H9 (cell line): ENCODE data around the gene OR52W1. TPM values are rescaled to one million over a fixed set of nuclear protein-coding genes. Genes with fewer than 3 reads are reported as not detected.
"Not testable (repeated sequence)": the region's sequence is repeated elsewhere in the genome, so short reads cannot be mapped to it uniquely, and the experiment has no call there.

Experiments
- DNase-seq: peaks from one replicate; pipeline ENCODE4 v3.0.0-alpha.2; 2017
- H2AFZ ChIP-seq: one replicate; pipeline ENCODE4 v1.6.1; 2013; ENCODE audit warnings: mild to moderate bottlenecking, low read length, control low read depth, moderate library complexity
- H2AK5ac ChIP-seq: 2 replicates; pipeline ENCODE4 v1.6.1; 2013; ENCODE audit warnings: low read length, control low read depth, mixed read lengths; ENCODE audit not compliant: insufficient read length
- H2BK120ac ChIP-seq: one replicate; pipeline ENCODE4 v1.6.1; 2013; ENCODE audit warnings: low read depth, mild to moderate bottlenecking, low read length, control low read depth, inconsistent platforms; ENCODE audit not compliant: poor library complexity, severe bottlenecking
- H2BK12ac ChIP-seq: 2 replicates; pipeline ENCODE4 v1.6.1; 2013; ENCODE audit warnings: low read length, control low read depth, mixed read lengths, low read depth; ENCODE audit not compliant: insufficient read length
- H2BK15ac ChIP-seq: 2 replicates; pipeline ENCODE4 v1.6.1; 2013; ENCODE audit warnings: low read depth, low read length, control low read depth
- H2BK20ac ChIP-seq: one replicate; pipeline ENCODE4 v1.6.1; 2013; ENCODE audit warnings: low read depth, mild to moderate bottlenecking, low read length, control low read depth, inconsistent platforms; ENCODE audit not compliant: poor library complexity, severe bottlenecking
- H2BK5ac ChIP-seq: 2 replicates; pipeline ENCODE4 v1.6.1; 2013; ENCODE audit warnings: low read length, control low read depth, mixed read lengths; ENCODE audit not compliant: insufficient read length
- H3K14ac ChIP-seq: 2 replicates; pipeline ENCODE4 v1.6.1; 2013; ENCODE audit warnings: low read length, control low read depth; ENCODE audit not compliant: insufficient read depth
- H3K18ac ChIP-seq: 2 replicates; pipeline ENCODE4 v1.6.1; 2013; ENCODE audit warnings: low read depth, mild to moderate bottlenecking, mixed read lengths, low read length, control low read depth; ENCODE audit not compliant: insufficient read length
- H3K23ac ChIP-seq: 2 replicates; pipeline ENCODE4 v1.6.1; 2013; ENCODE audit warnings: low read length, control low read depth, mixed read lengths, low read depth; ENCODE audit not compliant: insufficient read length
- H3K23me2 ChIP-seq: 2 replicates; pipeline ENCODE4 v1.6.1; 2013; ENCODE audit warnings: low read depth, mild to moderate bottlenecking, mixed read lengths, low read length, control low read depth; ENCODE audit not compliant: insufficient read length, poor library complexity, severe bottlenecking
- H3K27ac ChIP-seq: 2 replicates; pipeline ENCODE4 v1.5.1; 2013; ENCODE audit warnings: low read length, control low read depth, mixed read lengths, low read depth; ENCODE audit not compliant: insufficient read length
- H3K27me3 ChIP-seq: 2 replicates; pipeline ENCODE4 v1.6.1; 2013; ENCODE audit warnings: low read length, control low read depth, inconsistent platforms; ENCODE audit not compliant: insufficient read depth
- H3K4ac ChIP-seq: 2 replicates; pipeline ENCODE4 v1.6.1; 2013; ENCODE audit warnings: low read depth, mild to moderate bottlenecking, control low read depth, inconsistent platforms, low read length, moderate library complexity
- H3K4me1 ChIP-seq: 2 replicates; pipeline ENCODE4 v1.6.1; 2013; ENCODE audit warnings: low read length, control low read depth, inconsistent platforms; ENCODE audit not compliant: insufficient read depth
- H3K4me2 ChIP-seq: 2 replicates; pipeline ENCODE4 v1.6.1; 2013; ENCODE audit warnings: low read length, control low read depth, mixed read lengths; ENCODE audit not compliant: insufficient read length, insufficient read depth
- H3K56ac ChIP-seq: 2 replicates; pipeline ENCODE4 v1.6.1; 2013; ENCODE audit warnings: low read depth, mild to moderate bottlenecking, mixed read lengths, low read length, control low read depth; ENCODE audit not compliant: insufficient read length
- H3K79me1 ChIP-seq: 2 replicates; pipeline ENCODE4 v1.6.1; 2013; ENCODE audit warnings: low read depth, mild to moderate bottlenecking, moderate library complexity, low read length, control low read depth, inconsistent platforms; ENCODE audit not compliant: insufficient read depth, poor library complexity, severe bottlenecking
- H3K79me2 ChIP-seq: 2 replicates; pipeline ENCODE4 v1.6.1; 2013; ENCODE audit warnings: low read length, control low read depth, inconsistent platforms; ENCODE audit not compliant: insufficient read depth
- H3K9ac ChIP-seq: 2 replicates; pipeline ENCODE4 v1.6.1; 2013; ENCODE audit warnings: low read length, control low read depth, mixed read lengths; ENCODE audit not compliant: insufficient read length; ENCODE audit errors: extremely low read depth
- H3K9me3 ChIP-seq: one replicate; pipeline ENCODE4 v1.6.1; 2013; ENCODE audit warnings: low read depth, low read length, inconsistent platforms; ENCODE audit not compliant: control insufficient read depth
- H3T11ph ChIP-seq: one replicate; pipeline ENCODE4 v1.6.1; 2013; ENCODE audit warnings: mild to moderate bottlenecking, low read length, control low read depth, inconsistent platforms
- H4K20me1 ChIP-seq: one replicate; pipeline ENCODE4 v1.6.1; 2013; ENCODE audit not compliant: control insufficient read depth, insufficient read length, insufficient read depth
- H4K5ac ChIP-seq: 2 replicates; pipeline ENCODE4 v1.6.1; 2013; ENCODE audit warnings: low read depth, mild to moderate bottlenecking, mixed read lengths, low read length, control low read depth; ENCODE audit not compliant: insufficient read length
- H4K8ac ChIP-seq: replicated peaks from 2 replicates; pipeline ENCODE4 v1.6.1; 2013; ENCODE audit warnings: low read length, control low read depth, mixed read lengths, low read depth; ENCODE audit not compliant: insufficient read length
- H4K91ac ChIP-seq: 2 replicates; pipeline ENCODE4 v1.6.1; 2013; ENCODE audit warnings: low read depth, mild to moderate bottlenecking, moderate library complexity, mixed read lengths, low read length, control low read depth; ENCODE audit not compliant: insufficient read length
- H3K27ac Mint-ChIP-seq, 3 experiments: 2 replicates in 2 of 3; 3 replicates in 1 of 3; pipeline ENCODE4 v1.8.0; 2020 to 2021; ENCODE audit warnings: mixed read lengths in 3 of 3, mild to moderate bottlenecking in 1 of 3, moderate library complexity in 1 of 3
- H3K27me3 Mint-ChIP-seq: 2 replicates; pipeline ENCODE4 v1.8.0; 2021; ENCODE audit warnings: low read depth, mild to moderate bottlenecking, moderate library complexity, mixed read lengths
- H3K36me3 Mint-ChIP-seq, 3 experiments: 2 replicates in 2 of 3; 3 replicates in 1 of 3; pipeline ENCODE4 v1.8.0; 2020 to 2021; ENCODE audit warnings: low read depth in 3 of 3, mixed read lengths in 3 of 3; ENCODE audit not compliant: insufficient read depth in 1 of 3
- H3K4me1 Mint-ChIP-seq, 2 experiments: 2 replicates each; pipeline ENCODE4 v1.8.0; 2020; ENCODE audit warnings: mixed read lengths in 2 of 2
- H3K4me3 Mint-ChIP-seq, 2 experiments: 2 replicates in 1 of 2; 3 replicates in 1 of 2; pipeline ENCODE4 v1.8.0; 2020 to 2021; ENCODE audit warnings: mild to moderate bottlenecking in 2 of 2, mixed read lengths in 2 of 2, moderate library complexity in 1 of 2
- H3K9me3 Mint-ChIP-seq, 2 experiments: 2 replicates in 1 of 2; 3 replicates in 1 of 2; pipeline ENCODE4 v1.8.0; 2020; ENCODE audit warnings: mild to moderate bottlenecking in 2 of 2, mixed read lengths in 2 of 2, moderate library complexity in 1 of 2
- CTCF ChIP-seq: fragments of 200-600 bp; sonication (generic); conservative IDR thresholded peaks from 3 replicates; pipeline ENCODE4 v1.8.0; 2021; ENCODE audit warnings: antibody characterized with exemption, mild to moderate bottlenecking
- WGBS: extraction: QIAGEN DNeasy Blood & Tissue Kit; methylation state at CpG from one replicate; pipeline ENCODE4 v1.1.7; 2013; ENCODE audit warnings: missing lambda C conversion rate, low lambda C conversion rate, mixed read lengths; ENCODE audit not compliant: insufficient read length; ENCODE audit errors: extremely low coverage; 5-methylcytosine and 5-hydroxymethylcytosine counted together
- total RNA-seq: library from RNA; stranded (reverse); gene quantifications from 2 replicates; pipeline ENCODE4 v1.2.1, GENCODE V29; 2021

OR52W1 gene
- total RNA-seq, 1 experiment from 2014 or later = not detected

GRCh38 chr11:6248248-6248647 is 49.2 kb downstream of the OR52W1 start:
- WGBS = no CpG with 5 or more reads among the region's 1 CpG
- no peak overlapping the region for H3K56ac ChIP-seq
- no peak overlapping the region for H2AFZ ChIP-seq
- TF ChIP-seq CTCF = no peak
- H3K4me3 Mint-ChIP-seq = no peak overlapping the region
- H3K9ac ChIP-seq = no peak overlapping the region
- no peak overlapping the region for H3K23ac ChIP-seq
- no peak for DNase-seq
- no peak overlapping the region for H4K5ac ChIP-seq
- no peak overlapping the region for H2BK20ac ChIP-seq
- no peaks in the 10 kb centered on the region for H3K79me2 ChIP-seq
- H3K36me3 Mint-ChIP-seq = no peaks in the 10 kb centered on the region
- no peak overlapping the region for H3K14ac ChIP-seq
- no peaks in the 10 kb centered on the region for H3K27me3 ChIP-seq
- H3K23me2 ChIP-seq = no peaks in the 10 kb centered on the region
- no peak overlapping the region for H3K4me2 ChIP-seq
- H2BK12ac ChIP-seq = no peak overlapping the region
- H4K91ac ChIP-seq = no peak overlapping the region
- H3K79me1 ChIP-seq = no peaks in the 10 kb centered on the region
- no peak overlapping the region for H3K27ac Mint-ChIP-seq
- H4K8ac ChIP-seq = no peak overlapping the region
- peaks cover 11% of the 10 kb centered on the region for H3K27me3 Mint-ChIP-seq
- no peak overlapping the region for H2AK5ac ChIP-seq
- no peak overlapping the region for H2BK5ac ChIP-seq
- no peaks in the 10 kb centered on the region for H3K9me3 ChIP-seq
- H4K20me1 ChIP-seq = no peaks in the 10 kb centered on the region
- no peaks in the 10 kb centered on the region; the same call in 1 of the 2 replicates for H3K4me1 ChIP-seq
- H3K9me3 Mint-ChIP-seq = no peaks in the 10 kb centered on the region; a peak in 1 of 5 replicates
- no peak overlapping the region for H2BK15ac ChIP-seq
- no peak overlapping the region for H3K4ac ChIP-seq
- H2BK120ac ChIP-seq = no peak overlapping the region
- peaks cover 14 to 16% of the 10 kb centered on the region in 2 experiments for H3K4me1 Mint-ChIP-seq
- no peak overlapping the region for H3T11ph ChIP-seq
- H3K18ac ChIP-seq = no peak overlapping the region
- no peak overlapping the region for H3K27ac ChIP-seq

GRCh38 chr11:6248897-6249296 is 49.9 kb downstream of the OR52W1 start:
- not testable (repeated sequence) for H3K18ac ChIP-seq, H3K14ac ChIP-seq, H3K27me3 Mint-ChIP-seq, H4K8ac ChIP-seq, H3K4me1 Mint-ChIP-seq, H2AFZ ChIP-seq, H2AK5ac ChIP-seq, DNase-seq, H3T11ph ChIP-seq, H3K4me2 ChIP-seq, H3K9me3 Mint-ChIP-seq, H4K5ac ChIP-seq, H2BK5ac ChIP-seq, H4K91ac ChIP-seq, H3K27me3 ChIP-seq, H3K23ac ChIP-seq, H2BK12ac ChIP-seq, H3K36me3 Mint-ChIP-seq, H3K9me3 ChIP-seq, H3K56ac ChIP-seq, H2BK120ac ChIP-seq, H2BK15ac ChIP-seq, H3K23me2 ChIP-seq, H3K4me1 ChIP-seq, H4K20me1 ChIP-seq, H3K4ac ChIP-seq, H3K79me1 ChIP-seq, H3K4me3 Mint-ChIP-seq, H3K27ac ChIP-seq, H3K9ac ChIP-seq, H3K27ac Mint-ChIP-seq, H2BK20ac ChIP-seq, H3K79me2 ChIP-seq
- no CpG with 5 or more reads among the region's 3 CpGs for WGBS
